Progenitor cell of endocrine pancreas (in vitro differentiated cells): Measurements from ENCODE around the gene PRDM16. TPM values are rescaled to one million over a fixed set of nuclear protein-coding genes. Genes with fewer than 3 reads are reported as not detected.

Experiments
- DNase-seq: peaks from one replicate; pipeline ENCODE4 v3.0.0; 2021; ENCODE audit warnings: low spot score; ENCODE audit not compliant: unreplicated experiment
- H3K27ac Mint-ChIP-seq: 2 replicates; pipeline ENCODE4 v1.8.0; 2021; ENCODE audit warnings: mild to moderate bottlenecking, moderate library complexity, mixed read lengths
- H3K27me3 Mint-ChIP-seq: 2 replicates; pipeline ENCODE4 v1.8.0; 2021; ENCODE audit warnings: mixed read lengths
- H3K36me3 Mint-ChIP-seq: 2 replicates; pipeline ENCODE4 v1.8.0; 2022; ENCODE audit warnings: mixed read lengths; ENCODE audit not compliant: insufficient read depth
- H3K4me1 Mint-ChIP-seq: 2 replicates; pipeline ENCODE4 v1.8.0; 2021; ENCODE audit warnings: low read depth, mixed read lengths
- H3K4me3 Mint-ChIP-seq: 2 replicates; pipeline ENCODE4 v1.8.0; 2021; ENCODE audit warnings: low read depth, mild to moderate bottlenecking, moderate library complexity, mixed read lengths
- H3K9me3 Mint-ChIP-seq: 2 replicates; pipeline ENCODE4 v1.8.0; 2021; ENCODE audit warnings: low read depth, mixed read lengths
- total RNA-seq: library from RNA; stranded (reverse); gene quantifications from 2 replicates; pipeline ENCODE4 v1.2.1, GENCODE V29; 2021
- TF ChIP-seq, protein P1 (sequence below): fragments of 200-600 bp; sonication (generic); IDR thresholded peaks from one replicate; pipeline ENCODE4 v1.5.0; 2021; ENCODE audit warnings: antibody characterized with exemption, mild to moderate bottlenecking; ENCODE audit not compliant: unreplicated experiment

PRDM16 gene
- total RNA-seq, 1 donor from 2014 or later: 69.1 TPM

DNA sequence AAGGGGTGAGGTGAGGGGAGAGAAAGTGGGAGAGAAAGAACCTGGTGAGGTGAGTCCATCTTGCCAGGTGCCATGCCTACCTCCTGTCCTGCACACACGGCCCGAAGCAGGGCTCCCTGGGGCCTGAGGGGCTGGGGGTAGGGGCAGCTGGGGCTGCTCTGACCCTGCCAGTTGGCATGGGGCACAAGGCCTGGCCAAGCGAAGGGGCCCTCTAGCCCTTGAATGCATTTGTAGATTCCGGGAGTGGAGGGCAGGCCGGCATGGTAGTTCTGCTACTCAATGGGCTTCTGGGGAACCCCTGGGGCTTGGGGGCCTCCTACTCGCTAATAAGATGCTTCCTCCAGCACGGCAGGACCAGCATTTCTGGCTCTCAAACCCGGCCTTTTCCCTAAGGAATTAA lies 3.6 kb upstream of the PRDM16 start:
- H3K4me3 Mint-ChIP-seq: peak overlapping the region; percentile 40
- no peak overlapping the region for H3K27ac Mint-ChIP-seq
- H3K27me3 Mint-ChIP-seq: peaks cover 10% of the 10 kb centered on the region
- TF ChIP-seq, protein P1, sequence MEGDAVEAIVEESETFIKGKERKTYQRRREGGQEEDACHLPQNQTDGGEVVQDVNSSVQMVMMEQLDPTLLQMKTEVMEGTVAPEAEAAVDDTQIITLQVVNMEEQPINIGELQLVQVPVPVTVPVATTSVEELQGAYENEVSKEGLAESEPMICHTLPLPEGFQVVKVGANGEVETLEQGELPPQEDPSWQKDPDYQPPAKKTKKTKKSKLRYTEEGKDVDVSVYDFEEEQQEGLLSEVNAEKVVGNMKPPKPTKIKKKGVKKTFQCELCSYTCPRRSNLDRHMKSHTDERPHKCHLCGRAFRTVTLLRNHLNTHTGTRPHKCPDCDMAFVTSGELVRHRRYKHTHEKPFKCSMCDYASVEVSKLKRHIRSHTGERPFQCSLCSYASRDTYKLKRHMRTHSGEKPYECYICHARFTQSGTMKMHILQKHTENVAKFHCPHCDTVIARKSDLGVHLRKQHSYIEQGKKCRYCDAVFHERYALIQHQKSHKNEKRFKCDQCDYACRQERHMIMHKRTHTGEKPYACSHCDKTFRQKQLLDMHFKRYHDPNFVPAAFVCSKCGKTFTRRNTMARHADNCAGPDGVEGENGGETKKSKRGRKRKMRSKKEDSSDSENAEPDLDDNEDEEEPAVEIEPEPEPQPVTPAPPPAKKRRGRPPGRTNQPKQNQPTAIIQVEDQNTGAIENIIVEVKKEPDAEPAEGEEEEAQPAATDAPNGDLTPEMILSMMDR: no peak
- H3K9me3 Mint-ChIP-seq: no peaks in the 10 kb centered on the region
- peaks cover 6% of the 10 kb centered on the region for H3K36me3 Mint-ChIP-seq
- no peak for DNase-seq
- peaks cover 17% of the 10 kb centered on the region for H3K4me1 Mint-ChIP-seq

- peaks cover 17% of the 10 kb centered on the region for H3K4me1 Mint-ChIP-seq
- peaks cover 10% of the 10 kb centered on the region for H3K27me3 Mint-ChIP-seq
- peak overlapping the region; percentile 79 for H3K4me3 Mint-ChIP-seq
- TF ChIP-seq, protein P1: no peak
- DNase-seq: no peak
- H3K9me3 Mint-ChIP-seq: no peaks in the 10 kb centered on the region
- H3K36me3 Mint-ChIP-seq: peaks cover 4% of the 10 kb centered on the region
- peak overlapping the region; percentile 83 for H3K27ac Mint-ChIP-seq
Observed at GRCh38 chr1:3065797-3066196, 3.2 kb upstream of the PRDM16 start.

DNA sequence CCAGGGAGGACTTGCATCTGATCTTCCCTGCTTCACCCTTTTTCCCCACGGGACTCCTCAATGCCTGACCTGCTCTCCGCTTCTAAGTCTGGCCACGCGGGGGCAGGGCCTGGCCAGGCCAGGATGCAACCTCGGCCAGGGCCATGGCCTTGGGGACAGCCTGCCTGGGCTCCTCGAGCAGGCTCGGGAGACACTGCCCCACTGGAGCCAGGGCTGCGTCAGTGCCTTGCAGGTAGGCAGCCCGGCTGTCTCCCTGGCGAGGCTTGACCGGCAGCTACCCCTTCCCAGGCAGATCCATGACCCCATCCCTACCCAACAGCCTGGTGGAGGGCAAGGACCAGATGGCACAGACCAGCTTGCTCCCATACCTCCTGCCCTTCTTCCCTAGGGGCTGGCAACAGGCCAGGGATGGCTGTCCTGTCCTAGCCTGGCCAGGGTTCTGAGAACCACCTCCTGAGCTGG lies 2.7 kb upstream of the PRDM16 start:
- peaks cover 10% of the 10 kb centered on the region for H3K27me3 Mint-ChIP-seq
- H3K36me3 Mint-ChIP-seq: peaks cover 4% of the 10 kb centered on the region
- peaks cover 14% of the 10 kb centered on the region for H3K4me1 Mint-ChIP-seq
- peak overlapping the region; percentile 83 for H3K27ac Mint-ChIP-seq
- peak overlapping the region; percentile 79 for H3K4me3 Mint-ChIP-seq
- peak; percentile 51 for DNase-seq
- TF ChIP-seq, protein P1: peak; percentile 66
- H3K9me3 Mint-ChIP-seq: no peaks in the 10 kb centered on the region

GRCh38 chr1:3066826-3067225 lies 2.2 kb upstream of the PRDM16 start:
- Mint-ChIP-seq H3K27ac (no peak overlapping the region), H3K4me1 (peaks cover 17% of the 10 kb centered on the region), H3K9me3 (no peaks in the 10 kb centered on the region), H3K27me3 (peaks cover 10% of the 10 kb centered on the region), H3K4me3 (peak overlapping the region; percentile 79), H3K36me3 (peaks cover 4% of the 10 kb centered on the region)
- DNase-seq: no peak
- TF ChIP-seq, protein P1: no peak

- no peak for DNase-seq
- H3K36me3 Mint-ChIP-seq: peaks cover 4% of the 10 kb centered on the region
- TF ChIP-seq, protein P1: no peak
- H3K4me1 Mint-ChIP-seq: peaks cover 21% of the 10 kb centered on the region
- peaks cover 10% of the 10 kb centered on the region for H3K27me3 Mint-ChIP-seq
- no peak overlapping the region for H3K27ac Mint-ChIP-seq
- H3K4me3 Mint-ChIP-seq: peak overlapping the region; percentile 79
- no peaks in the 10 kb centered on the region for H3K9me3 Mint-ChIP-seq
Observed at GRCh38 chr1:3067301-3067670, 1.7 kb upstream of the PRDM16 start.
